Neuronal stem cell (in vitro differentiated cells): ENCODE measurements around the gene SOX18.

Experiments used
- DNase-seq: peaks from one replicate; pipeline ENCODE4 v3.0.0-alpha.2; 2013; ENCODE audit warnings: low spot score
- H2AFZ ChIP-seq: one replicate; pipeline ENCODE4 v1.6.1; 2013; ENCODE audit warnings: mild to moderate bottlenecking, low read length, inconsistent platforms
- H2AK5ac ChIP-seq: 2 replicates; pipeline ENCODE4 v1.6.1; 2013; ENCODE audit warnings: low read depth, mild to moderate bottlenecking, inconsistent platforms, low read length, moderate library complexity, mixed read lengths
- H2BK120ac ChIP-seq: 2 replicates; pipeline ENCODE4 v1.6.1; 2013; ENCODE audit warnings: low read depth, mild to moderate bottlenecking, inconsistent platforms, low read length, moderate library complexity, mixed read lengths
- H2BK12ac ChIP-seq: one replicate; pipeline ENCODE4 v1.6.1; 2013; ENCODE audit warnings: low read length, inconsistent platforms
- H2BK15ac ChIP-seq: 2 replicates; pipeline ENCODE4 v1.6.1; 2013; ENCODE audit warnings: mild to moderate bottlenecking, low read length, inconsistent platforms, mixed read lengths
- H2BK5ac ChIP-seq: one replicate; pipeline ENCODE4 v1.6.1; 2013; ENCODE audit warnings: inconsistent platforms, mild to moderate bottlenecking, low read length, moderate library complexity
- H3K14ac ChIP-seq: one replicate; pipeline ENCODE4 v1.6.1; 2013; ENCODE audit warnings: low read length, inconsistent platforms
- H3K18ac ChIP-seq: 2 replicates; pipeline ENCODE4 v1.6.1; 2013; ENCODE audit warnings: low read length, inconsistent platforms
- H3K23ac ChIP-seq: 2 replicates; pipeline ENCODE4 v1.6.1; 2013; ENCODE audit warnings: low read depth, mild to moderate bottlenecking, mixed read lengths, low read length, inconsistent platforms; ENCODE audit not compliant: poor library complexity
- H3K27ac ChIP-seq: replicated peaks from 3 replicates; pipeline ENCODE4 v1.5.1; 2013; ENCODE audit warnings: low read length, inconsistent platforms
- H3K27me3 ChIP-seq, 3 experiments: 2 replicates each; pipeline ENCODE4 v1.6.1; 2013; ENCODE audit warnings: low read length in 3 of 3, mild to moderate bottlenecking in 2 of 3, inconsistent platforms in 1 of 3, low read depth in 1 of 3, mixed read lengths in 1 of 3, moderate library complexity in 1 of 3; ENCODE audit not compliant: control insufficient read depth in 3 of 3, insufficient read depth in 3 of 3
- H3K36me3 ChIP-seq, 2 donors: replicated peaks in 1 of 2; 2 replicates each; pipeline ENCODE4 v1.6.1; 2013; ENCODE audit warnings: low read length in 2 of 2; ENCODE audit not compliant: control insufficient read depth in 2 of 2, insufficient read depth in 2 of 2
- H3K4ac ChIP-seq: 2 replicates; pipeline ENCODE4 v1.6.1; 2013; ENCODE audit warnings: inconsistent platforms, mild to moderate bottlenecking, low read length, moderate library complexity
- H3K4me1 ChIP-seq, 2 donors: 1 replicate in 1 of 2; 2 replicates in 1 of 2; pipeline ENCODE4 v1.6.1; 2013; ENCODE audit warnings: low read length in 2 of 2, low read depth in 1 of 2; ENCODE audit not compliant: control insufficient read depth in 2 of 2, insufficient read depth in 1 of 2
- H3K4me2 ChIP-seq: one replicate; pipeline ENCODE4 v1.6.1; 2013; ENCODE audit warnings: mild to moderate bottlenecking, low read length, inconsistent platforms; ENCODE audit not compliant: insufficient read depth, poor library complexity, severe bottlenecking
- H3K4me3 ChIP-seq, 2 donors: 2 replicates each; pipeline ENCODE4 v1.5.1; 2013; ENCODE audit warnings: low read length in 2 of 2, mild to moderate bottlenecking in 2 of 2, inconsistent platforms in 1 of 2, moderate library complexity in 1 of 2
- H3K79me1 ChIP-seq: one replicate; pipeline ENCODE4 v1.6.1; 2013; ENCODE audit warnings: low read depth, mild to moderate bottlenecking, inconsistent platforms, low read length, moderate library complexity
- H3K9ac ChIP-seq: one replicate; pipeline ENCODE4 v1.6.1; 2013; ENCODE audit warnings: mild to moderate bottlenecking, low read depth, low read length, inconsistent platforms; ENCODE audit not compliant: poor library complexity
- H3K9me3 ChIP-seq, 2 donors: replicated peaks in 1 of 2; 2 replicates each; pipeline versions ENCODE3 to v1.6.1; 2013; ENCODE audit warnings: low read length in 2 of 2, mild to moderate bottlenecking in 2 of 2, inconsistent platforms in 1 of 2, low read depth in 1 of 2, mixed read lengths in 1 of 2, moderate library complexity in 1 of 2; ENCODE audit not compliant: control insufficient read depth in 2 of 2, insufficient read depth in 1 of 2
- H4K8ac ChIP-seq: one replicate; pipeline ENCODE4 v1.6.1; 2013; ENCODE audit warnings: low read depth, mild to moderate bottlenecking, inconsistent platforms, low read length, moderate library complexity
- H4K91ac ChIP-seq: one replicate; pipeline ENCODE4 v1.6.1; 2013; ENCODE audit warnings: low read length, low read depth, mild to moderate bottlenecking, inconsistent platforms; ENCODE audit not compliant: poor library complexity
- WGBS, 2 donors: extraction: QIAGEN DNeasy Blood & Tissue Kit; methylation state at CpG; one replicate each; pipeline ENCODE4 v1.1.7; 2013; ENCODE audit warnings: missing lambda C conversion rate in 2 of 2, mixed read lengths in 1 of 2; ENCODE audit not compliant: insufficient read length in 2 of 2, insufficient replicate concordance in 1 of 2; ENCODE audit errors: extremely low coverage in 2 of 2; 5-methylcytosine and 5-hydroxymethylcytosine counted together

SOX18 gene

DNA sequence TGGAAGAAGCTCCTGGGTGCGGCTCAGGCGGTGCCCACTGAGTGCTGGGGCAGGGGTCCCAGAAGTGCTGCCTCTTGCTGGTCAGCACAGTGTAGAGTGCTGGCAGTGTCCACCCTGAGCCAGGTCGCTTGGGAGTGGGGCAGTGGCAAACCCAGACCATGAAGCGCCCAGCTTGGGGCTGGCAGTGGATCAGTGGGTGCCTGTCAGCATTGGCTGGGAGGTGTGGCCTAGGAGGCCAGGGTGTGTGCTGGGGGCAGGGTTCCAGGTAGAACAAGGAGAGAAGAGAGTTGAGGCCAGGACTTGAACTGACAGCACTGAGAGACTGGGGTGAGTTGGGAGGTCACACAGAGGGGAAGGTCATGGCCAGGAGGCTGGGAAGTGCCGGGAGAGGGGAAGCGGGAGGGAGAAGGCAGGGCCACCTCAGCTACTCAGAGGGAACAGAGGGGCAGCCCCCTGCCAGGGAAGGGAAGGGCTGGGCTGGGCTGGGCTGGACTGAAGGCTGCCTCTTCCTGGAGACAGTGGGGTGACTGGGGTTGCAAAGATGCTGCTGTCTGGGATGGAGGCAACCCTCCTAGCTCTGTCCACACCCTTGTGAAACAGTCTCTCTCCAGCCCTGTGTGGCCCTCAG, 17.7 kb upstream of the SOX18 start:
- Histone ChIP-seq H2AK5ac (no peak overlapping the region), H3K23ac (no peak overlapping the region), H2AFZ (no peak overlapping the region), H2BK5ac (no peak overlapping the region), H3K36me3 (peaks cover 10 to 17% of the 10 kb centered on the region in 2 donors), H3K4me1 (peaks cover 15 to 21% of the 10 kb centered on the region in 2 donors), H4K8ac (no peak overlapping the region), H3K9ac (peak overlapping the region; percentile 9), H3K14ac (no peak overlapping the region), H2BK15ac (no peak overlapping the region), H3K4ac (no peak overlapping the region), H3K27me3 (no peaks in the 10 kb centered on the region), H3K18ac (no peak overlapping the region), H3K27ac (no peak overlapping the region), H3K9me3 (no peaks in the 10 kb centered on the region), H3K4me2 (no peak overlapping the region), H2BK120ac (no peak overlapping the region), H3K79me1 (peaks cover 10% of the 10 kb centered on the region), H3K4me3 (no peak overlapping the region), H4K91ac (no peak overlapping the region), H2BK12ac (peak overlapping the region; percentile 7)
- WGBS, 2 donors: no CpG with 5 or more reads among the region's 6 CpGs
- DNase-seq: no peak

DNA sequence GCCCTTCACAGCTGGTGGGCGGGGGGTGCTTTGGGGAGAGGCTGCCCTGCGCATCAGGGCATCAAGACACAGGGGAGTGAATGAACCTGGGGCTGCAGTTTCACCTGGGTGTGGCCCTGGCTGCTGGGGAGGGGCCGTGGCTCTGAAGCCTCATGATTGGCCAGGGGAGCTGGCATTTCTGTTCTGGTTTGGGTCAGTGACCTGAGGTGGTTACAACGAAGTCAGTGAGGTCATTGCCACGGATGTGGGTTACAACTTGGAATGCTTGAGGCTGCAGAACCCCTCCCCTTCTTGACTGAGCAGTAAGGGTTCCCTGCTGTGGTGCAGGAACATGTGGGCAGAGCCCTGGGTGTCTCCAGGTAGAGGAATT, 16.5 kb upstream of the SOX18 start:
- Histone ChIP-seq H3K4me2 (no peak overlapping the region), H3K27ac (no peak overlapping the region), H3K9ac (no peak overlapping the region), H3K14ac (no peak overlapping the region), H2AFZ (no peak overlapping the region), H3K79me1 (peaks cover 9% of the 10 kb centered on the region), H3K18ac (no peak overlapping the region), H4K91ac (no peak overlapping the region), H3K23ac (peak overlapping the region; percentile 34), H3K27me3 (no peaks in the 10 kb centered on the region), H2AK5ac (peak overlapping the region; percentile 10), H3K4me1 (peaks cover 17 to 22% of the 10 kb centered on the region in 2 donors), H3K4me3 (no peak overlapping the region), H2BK15ac (no peak overlapping the region), H3K9me3 (no peaks in the 10 kb centered on the region), H2BK12ac (no peak overlapping the region), H2BK120ac (no peak overlapping the region), H3K36me3 (peaks cover 6 to 9% of the 10 kb centered on the region in 2 donors), H2BK5ac (no peak overlapping the region), H3K4ac (no peak overlapping the region), H4K8ac (no peak overlapping the region)
- WGBS, 2 donors: no CpG with 5 or more reads among the region's 5 CpGs
- DNase-seq: no peak

GRCh38 chr20:64065062-64065973, 15.9 kb upstream of the SOX18 start:
- Histone ChIP-seq H3K4me2 (no peak overlapping the region), H3K18ac (no peak overlapping the region), H2BK5ac (no peak overlapping the region), H2BK12ac (no peak overlapping the region), H3K9ac (no peak overlapping the region), H2BK15ac (no peak overlapping the region), H2AFZ (no peak overlapping the region), H3K36me3 (peaks cover 5 to 6% of the 10 kb centered on the region in 2 donors), H3K79me1 (peaks cover 9% of the 10 kb centered on the region), H3K23ac (peak overlapping the region; percentile 34), H2AK5ac (peak overlapping the region; percentile 10), H4K8ac (no peak overlapping the region), H4K91ac (no peak overlapping the region), H3K27me3 (no peaks in the 10 kb centered on the region), H3K27ac (no peak overlapping the region), H3K4me1 (peaks cover 17 to 22% of the 10 kb centered on the region in 2 donors), H3K9me3 (no peaks in the 10 kb centered on the region), H3K14ac (no peak overlapping the region), H3K4ac (no peak overlapping the region), H2BK120ac (no peak overlapping the region), H3K4me3 (no peak overlapping the region)
- WGBS, 2 donors: no CpG with 5 or more reads among the region's 27 CpGs
- DNase-seq: no peak

DNA sequence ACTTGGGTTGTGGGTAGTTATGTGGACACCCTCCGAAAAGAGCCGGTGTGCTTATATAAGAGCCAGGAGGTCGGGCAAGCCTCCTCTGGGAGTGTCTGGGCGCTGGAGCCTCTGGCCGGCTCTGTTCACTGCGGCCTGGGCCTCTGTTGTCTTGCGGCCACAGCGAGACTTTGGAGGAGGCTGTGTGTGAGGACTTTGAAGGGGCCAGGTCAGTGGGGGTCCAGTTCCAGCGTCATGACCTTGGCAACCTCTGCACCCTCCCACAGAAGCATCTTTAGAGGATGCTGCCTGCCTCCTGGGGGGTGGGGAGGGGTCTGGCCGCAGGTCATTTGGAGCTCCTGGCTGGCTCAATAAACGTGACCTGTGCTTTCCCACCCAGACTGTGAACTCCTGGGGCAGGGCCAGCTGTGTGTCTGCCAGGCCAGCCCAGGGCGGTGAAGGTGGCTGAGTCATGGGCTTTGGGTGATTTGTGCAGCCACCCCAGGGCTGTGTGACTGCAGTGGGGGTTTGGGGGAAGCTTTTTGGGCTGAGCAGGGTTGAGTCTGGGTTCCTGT, 14.8 kb upstream of the SOX18 start:
- no peak overlapping the region for H2BK12ac ChIP-seq
- H3K79me1 ChIP-seq: peaks cover 9% of the 10 kb centered on the region
- H3K4me2 ChIP-seq: peak overlapping the region; percentile 89
- peak overlapping the region; percentile 92 for H2AK5ac ChIP-seq
- no peak for DNase-seq
- H3K4me1 ChIP-seq: peaks cover 17 to 22% of the 10 kb centered on the region in 2 donors
- no CpG with 5 or more reads among the region's 12 CpGs for WGBS, 2 donors
- no peak overlapping the region for H3K23ac ChIP-seq
- H2BK15ac ChIP-seq: no peak overlapping the region
- no peaks in the 10 kb centered on the region for H3K9me3 ChIP-seq
- peak overlapping the region; percentile 75 for H3K14ac ChIP-seq
- peak overlapping the region in 1 of 2 donors; percentile 96 for H3K4me3 ChIP-seq
- H3K9ac ChIP-seq: no peak overlapping the region
- H3K27ac ChIP-seq: no peak overlapping the region
- H2BK120ac ChIP-seq: peak overlapping the region; percentile 31
- no peak overlapping the region for H3K4ac ChIP-seq
- no peak overlapping the region for H4K91ac ChIP-seq
- H4K8ac ChIP-seq: no peak overlapping the region
- no peak overlapping the region for H2AFZ ChIP-seq
- H2BK5ac ChIP-seq: no peak overlapping the region
- no peak overlapping the region for H3K18ac ChIP-seq
- H3K36me3 ChIP-seq: peaks cover 2 to 3% of the 10 kb centered on the region in 2 donors
- H3K27me3 ChIP-seq: no peaks in the 10 kb centered on the region
